ENCODE measurements around the gene CRACDL.

The CRACDL gene

DNA sequence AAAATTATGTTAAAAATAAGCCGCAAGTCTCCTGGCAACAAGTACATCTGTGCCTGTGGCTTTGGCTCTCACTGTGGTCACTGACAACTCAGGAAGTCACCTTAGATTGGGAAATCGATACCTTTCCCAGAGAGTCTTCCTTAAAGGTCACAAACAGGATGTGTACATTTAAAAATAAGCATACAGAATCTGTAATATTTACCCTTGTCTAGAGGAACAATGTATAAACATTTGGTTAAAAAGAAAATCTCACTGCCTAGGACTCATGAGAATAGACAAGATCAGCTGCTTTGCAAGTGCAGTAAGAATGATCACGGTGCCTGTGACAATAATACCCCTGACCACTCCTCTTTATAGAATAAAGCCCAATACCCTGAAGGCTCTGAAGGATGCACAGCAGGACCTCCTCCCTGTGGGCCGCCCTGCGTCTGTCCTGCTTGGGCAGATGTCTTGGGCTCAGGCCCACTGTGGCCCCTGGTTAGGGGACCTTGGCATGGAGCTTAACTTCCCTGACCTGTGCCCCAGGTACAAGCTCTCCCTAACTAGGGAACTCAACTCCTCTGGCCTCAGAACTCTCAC lies 107.1 kb downstream of the CRACDL start:
- Histone ChIP-seq H3K4me1 (ENCODE audit: low read length) (0 out of 2 replicates have a peak, but pooled peaks cover 4% of the 10 kb centered on the region), H4K20me1 (ENCODE audit: insufficient read depth, low read length) (no peaks in the 10 kb centered on the region), H3K27me3 (ENCODE audit: low read depth, low read length) (no peaks in the 10 kb centered on the region), H3K4me3 (ENCODE audit: low read length) (no peak overlapping the region), H3K4me2 (ENCODE audit: low read length) (no peak overlapping the region), H3K79me2 (ENCODE audit: low read length) (no peaks in the 10 kb centered on the region), H3K9ac (ENCODE audit: low read length) (no peak overlapping the region), H2AFZ (ENCODE audit: low read depth, low read length) (no peak overlapping the region), H3K27ac (ENCODE audit: low read length) (no peak overlapping the region), H3K9me3 (ENCODE audit: insufficient read depth, low read length) (no peaks in the 10 kb centered on the region), H3K36me3 (replicated peaks; ENCODE audit: low read depth, low read length) (no peaks in the 10 kb centered on the region)
- TF ChIP-seq CTCF (IDR thresholded peaks at IDR 0.05; ENCODE audit: low read depth, low read length) (no peak), EZH2phosphoT487 (IDR thresholded peaks at IDR 0.05; ENCODE audit: low read depth) (no peak)

GRCh38 chr2:98828369-98828744 lies 107.7 kb downstream of the CRACDL start:
- TF ChIP-seq EZH2phosphoT487 (IDR thresholded peaks at IDR 0.05; ENCODE audit: low read depth) (no peak), CTCF (IDR thresholded peaks at IDR 0.05; ENCODE audit: low read depth, low read length) (no peak)
- 0 out of 2 replicates have a peak, but pooled peaks cover 4% of the 10 kb centered on the region for H3K4me1 ChIP-seq (ENCODE audit: low read length)
- no peak overlapping the region for H3K9ac ChIP-seq (ENCODE audit: low read length)
- no peaks in the 10 kb centered on the region for H3K36me3 ChIP-seq (replicated peaks; ENCODE audit: low read depth, low read length)
- no peak overlapping the region for H3K4me3 ChIP-seq (ENCODE audit: low read length)
- no peaks in the 10 kb centered on the region for H3K79me2 ChIP-seq (ENCODE audit: low read length)
- H2AFZ ChIP-seq (ENCODE audit: low read depth, low read length): no peak overlapping the region
- H3K9me3 ChIP-seq (ENCODE audit: insufficient read depth, low read length): no peaks in the 10 kb centered on the region
- no peaks in the 10 kb centered on the region for H3K27me3 ChIP-seq (ENCODE audit: low read depth, low read length)
- no peak overlapping the region for H3K27ac ChIP-seq (ENCODE audit: low read length)
- no peak overlapping the region for H3K4me2 ChIP-seq (ENCODE audit: low read length)
- no peaks in the 10 kb centered on the region for H4K20me1 ChIP-seq (ENCODE audit: insufficient read depth, low read length)

GRCh38 chr2:98827625-98828368 lies 108.2 kb downstream of the CRACDL start:
- no peaks in the 10 kb centered on the region for H3K36me3 ChIP-seq (replicated peaks; ENCODE audit: low read depth, low read length)
- H3K27ac ChIP-seq (ENCODE audit: low read length): no peak overlapping the region
- H3K79me2 ChIP-seq (ENCODE audit: low read length): no peaks in the 10 kb centered on the region
- 0 out of 2 replicates have a peak, but pooled peaks cover 4% of the 10 kb centered on the region for H3K4me1 ChIP-seq (ENCODE audit: low read length)
- H2AFZ ChIP-seq (ENCODE audit: low read depth, low read length): no peak overlapping the region
- TF ChIP-seq EZH2phosphoT487 (IDR thresholded peaks at IDR 0.05; ENCODE audit: low read depth): no peak
- no peak for TF ChIP-seq CTCF (IDR thresholded peaks at IDR 0.05; ENCODE audit: low read depth, low read length)
- H3K4me2 ChIP-seq (ENCODE audit: low read length): no peak overlapping the region
- H3K9me3 ChIP-seq (ENCODE audit: insufficient read depth, low read length): no peaks in the 10 kb centered on the region
- H3K27me3 ChIP-seq (ENCODE audit: low read depth, low read length): no peaks in the 10 kb centered on the region
- no peak overlapping the region for H3K4me3 ChIP-seq (ENCODE audit: low read length)
- no peak overlapping the region for H3K9ac ChIP-seq (ENCODE audit: low read length)
- H4K20me1 ChIP-seq (ENCODE audit: insufficient read depth, low read length): no peaks in the 10 kb centered on the region

GRCh38 chr2:98826856-98827255 lies 109.2 kb downstream of the CRACDL start:
- no peak overlapping the region for H3K27ac ChIP-seq (ENCODE audit: low read length)
- H2AFZ ChIP-seq (ENCODE audit: low read depth, low read length): no peak overlapping the region
- no peak for TF ChIP-seq CTCF (IDR thresholded peaks at IDR 0.05; ENCODE audit: low read depth, low read length)
- no peak for TF ChIP-seq EZH2phosphoT487 (IDR thresholded peaks at IDR 0.05; ENCODE audit: low read depth)
- H3K9ac ChIP-seq (ENCODE audit: low read length): no peak overlapping the region
- no peaks in the 10 kb centered on the region for H4K20me1 ChIP-seq (ENCODE audit: insufficient read depth, low read length)
- H3K4me1 ChIP-seq (ENCODE audit: low read length): 0 out of 2 replicates have a peak, but pooled peaks cover 4% of the 10 kb centered on the region
- H3K4me2 ChIP-seq (ENCODE audit: low read length): no peak overlapping the region
- no peaks in the 10 kb centered on the region for H3K27me3 ChIP-seq (ENCODE audit: low read depth, low read length)
- no peaks in the 10 kb centered on the region for H3K9me3 ChIP-seq (ENCODE audit: insufficient read depth, low read length)
- no peaks in the 10 kb centered on the region for H3K79me2 ChIP-seq (ENCODE audit: low read length)
- no peaks in the 10 kb centered on the region for H3K36me3 ChIP-seq (replicated peaks; ENCODE audit: low read depth, low read length)
- no peak overlapping the region for H3K4me3 ChIP-seq (ENCODE audit: low read length)
